Heart left ventricle (tissue), 13 donors: ENCODE measurements around the gene GABRB1.

Source experiments
- CTCF ChIP-seq, 12 donors: fragments of 200-600 bp; sonication (generic) in 4 of 12; IDR thresholded peaks; one replicate each; pipeline versions ENCODE4 v1.5.0 to v1.8.0; 2018 to 2022; ENCODE audit warnings: antibody characterized with exemption in 12 of 12, mild to moderate bottlenecking in 5 of 12
- POLR2A ChIP-seq, 2 donors: fragments of 450-650 bp; IDR thresholded peaks; one replicate each; pipeline ENCODE4 v1.6.1; 2017; ENCODE audit warnings: antibody characterized with exemption in 2 of 2, mild to moderate bottlenecking in 2 of 2, moderate library complexity in 2 of 2
- donor health status: ischemic (EF 13 %, LVEDD 7.1; RV severe dilation, severe dysfunction).
- donor health status: DM: no; HTN: yes; CAD: no.
- donor health status: DM: no; HTN: no; CAD: no.
- donor health status: ischemic (EF 25% LVEDD 6.9; RV normal size, moderate dysfunction).
- donor health status: ischemic (EF 25% LVEDD 5.7; RV mildly dilated, moderate dysfunction).
- donor health status: ischemic (EF 35%, LVEDD 5.7; RV mildly dilated, moderate dysfunction).
- donor health status: nonischemic (EF 11% LVEDD 7.7; RV severe dilation, severe dysfunction).
- donor health status: DM: yes; HTN: yes; CAD: no.
- donor health status: PGD.
- donor health status: ischemic (EF 29% LVEDD 5.4; RV normal size, mild dysfunction).
- donor health status: nonischemic (EF 23%, LVEDD 6.1; RV moderate dilation, normal function).

GRCh38 chr4:47465004-47465403 is 433.6 kb downstream of the GABRB1 start:
- TF ChIP-seq CTCF (IDR thresholded peaks at IDR 0.05) = no peak
- TF ChIP-seq POLR2A (IDR thresholded peaks at IDR 0.05) = no peak
